ENCODE data around the gene MBD5. TPM values are rescaled to one million over a fixed set of nuclear protein-coding genes. Genes with fewer than 3 reads are reported as not detected.
A peak's percentile ranks its signal among the peaks of the same experiment; 100 is the strongest.

The MBD5 gene
- total RNA-seq, 1 donor from 2014 or later = 42.1 TPM

- no peak for ATAC-seq
- intact Hi-C loops (cut with DNase I) = no loop called here
- TF ChIP-seq, protein P1, sequence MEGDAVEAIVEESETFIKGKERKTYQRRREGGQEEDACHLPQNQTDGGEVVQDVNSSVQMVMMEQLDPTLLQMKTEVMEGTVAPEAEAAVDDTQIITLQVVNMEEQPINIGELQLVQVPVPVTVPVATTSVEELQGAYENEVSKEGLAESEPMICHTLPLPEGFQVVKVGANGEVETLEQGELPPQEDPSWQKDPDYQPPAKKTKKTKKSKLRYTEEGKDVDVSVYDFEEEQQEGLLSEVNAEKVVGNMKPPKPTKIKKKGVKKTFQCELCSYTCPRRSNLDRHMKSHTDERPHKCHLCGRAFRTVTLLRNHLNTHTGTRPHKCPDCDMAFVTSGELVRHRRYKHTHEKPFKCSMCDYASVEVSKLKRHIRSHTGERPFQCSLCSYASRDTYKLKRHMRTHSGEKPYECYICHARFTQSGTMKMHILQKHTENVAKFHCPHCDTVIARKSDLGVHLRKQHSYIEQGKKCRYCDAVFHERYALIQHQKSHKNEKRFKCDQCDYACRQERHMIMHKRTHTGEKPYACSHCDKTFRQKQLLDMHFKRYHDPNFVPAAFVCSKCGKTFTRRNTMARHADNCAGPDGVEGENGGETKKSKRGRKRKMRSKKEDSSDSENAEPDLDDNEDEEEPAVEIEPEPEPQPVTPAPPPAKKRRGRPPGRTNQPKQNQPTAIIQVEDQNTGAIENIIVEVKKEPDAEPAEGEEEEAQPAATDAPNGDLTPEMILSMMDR (IDR thresholded peaks at IDR 0.05) = no peak
Observed at GRCh38 chr2:148531669-148532428, 511.0 kb downstream of the MBD5 start.

GRCh38 chr2:148533004-148533403 is 512.1 kb downstream of the MBD5 start:
- DNase-seq (no peak), ATAC-seq (no peak)
- no peaks in the 10 kb centered on the region for H3K27me3 ChIP-seq
- intact Hi-C loops (cut with DNase I) = no loop called here
- no peaks in the 10 kb centered on the region for H3K9me3 ChIP-seq
- no peak overlapping the region for H3K27ac ChIP-seq
- TF ChIP-seq, protein P1 (IDR thresholded peaks at IDR 0.05) = no peak
- H3K36me3 ChIP-seq = no peaks in the 10 kb centered on the region
- H3K4me1 ChIP-seq = no peaks in the 10 kb centered on the region
- H3K4me3 ChIP-seq = no peak overlapping the region

More at GRCh38 chr2:148531669-148532428, 511.0 kb downstream of the MBD5 start:
- Histone ChIP-seq H3K27ac (no peak overlapping the region), H3K9me3 (no peaks in the 10 kb centered on the region), H3K4me1 (no peaks in the 10 kb centered on the region), H3K36me3 (no peaks in the 10 kb centered on the region), H3K4me3 (no peak overlapping the region), H3K27me3 (no peaks in the 10 kb centered on the region)
- no peak for DNase-seq

- ATAC-seq (peak; percentile 8), DNase-seq (no peak)
- Histone ChIP-seq H3K4me1 (no peaks in the 10 kb centered on the region), H3K9me3 (no peaks in the 10 kb centered on the region), H3K27ac (no peak overlapping the region), H3K4me3 (no peak overlapping the region), H3K36me3 (no peaks in the 10 kb centered on the region), H3K27me3 (no peaks in the 10 kb centered on the region)
- TF ChIP-seq, protein P1 (IDR thresholded peaks at IDR 0.05) = no peak
- intact Hi-C loops (cut with DNase I) = no loop called here
Observed at GRCh38 chr2:148533685-148534084, 512.8 kb downstream of the MBD5 start.

DNA sequence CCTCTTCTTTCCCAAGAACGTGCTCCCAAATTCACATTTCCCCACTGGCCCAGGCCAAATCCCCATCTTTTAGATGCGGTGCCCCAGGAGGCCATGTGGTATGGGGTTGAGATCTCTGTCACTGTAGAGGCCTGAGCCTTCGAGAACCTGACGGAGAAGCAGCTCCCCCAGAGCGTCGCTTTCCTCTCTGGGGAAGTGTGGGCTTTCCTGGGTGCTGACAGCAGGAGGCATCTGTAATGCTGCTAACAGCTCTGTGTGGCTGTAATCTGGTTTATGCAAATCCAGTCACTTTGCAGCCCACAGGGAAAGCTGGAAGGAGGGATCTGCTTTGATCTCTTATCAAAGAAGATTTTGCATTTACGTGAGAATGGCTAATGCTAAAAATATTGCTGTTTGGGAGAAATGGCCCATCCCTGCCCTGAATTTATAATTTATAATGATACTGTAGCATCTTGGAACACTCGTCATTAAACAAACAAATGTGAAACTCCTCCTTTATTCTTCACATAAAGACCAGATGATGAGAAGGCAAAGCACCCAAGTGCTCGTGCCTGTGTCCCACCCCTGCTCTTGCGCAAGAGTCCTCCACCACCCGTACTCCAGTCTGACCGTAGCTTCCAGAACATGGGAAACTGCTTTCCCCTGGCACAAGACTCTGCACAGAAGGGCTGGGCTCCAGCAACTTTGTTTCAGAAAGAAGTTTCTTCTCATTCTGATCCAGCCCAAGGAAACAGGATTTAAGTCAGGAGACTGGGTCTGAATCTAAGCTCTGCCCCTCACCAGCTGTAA is 513.7 kb downstream of the MBD5 start:
- Histone ChIP-seq H3K4me3 (no peak overlapping the region), H3K9me3 (no peaks in the 10 kb centered on the region), H3K27me3 (no peaks in the 10 kb centered on the region), H3K27ac (no peak overlapping the region), H3K36me3 (no peaks in the 10 kb centered on the region), H3K4me1 (no peaks in the 10 kb centered on the region)
- intact Hi-C loops (cut with DNase I) = no loop called here
- TF ChIP-seq, protein P1 (IDR thresholded peaks at IDR 0.05) = no peak
- DNase-seq = no peak
- ATAC-seq = peak; percentile 67

DNA sequence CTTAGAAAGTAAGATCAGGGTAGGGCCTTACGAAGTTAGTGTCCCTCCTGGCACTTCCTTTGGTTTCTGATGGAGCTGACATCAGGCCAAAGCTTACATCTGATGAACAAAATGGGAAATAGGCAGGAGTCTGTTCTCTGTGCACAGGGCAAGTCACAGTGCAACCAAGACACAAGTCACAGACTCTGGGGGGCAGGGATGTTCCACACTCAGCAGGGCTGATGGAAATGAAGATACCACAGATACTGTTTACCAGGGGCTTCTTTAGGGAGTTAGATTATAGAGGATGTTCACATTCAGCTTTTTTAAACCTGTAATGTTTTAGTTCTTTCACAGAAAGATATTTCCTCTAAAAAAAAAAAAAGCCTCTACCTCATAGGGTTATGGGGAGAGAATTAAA is 517.5 kb downstream of the MBD5 start:
- ATAC-seq = no peak
- no peak overlapping the region for H3K4me3 ChIP-seq
- no peak overlapping the region for H3K27ac ChIP-seq
- no peak for DNase-seq
- TF ChIP-seq, protein P1 (IDR thresholded peaks at IDR 0.05) = no peak
- no peaks in the 10 kb centered on the region for H3K9me3 ChIP-seq
- no peaks in the 10 kb centered on the region for H3K27me3 ChIP-seq
- intact Hi-C loops (cut with DNase I) = no loop called here
- no peaks in the 10 kb centered on the region for H3K36me3 ChIP-seq
- H3K4me1 ChIP-seq = no peaks in the 10 kb centered on the region

All from upper lobe of right lung (tissue), 1 donor.